Activated naive CD4-positive, alpha-beta T cell treated with anti-CD3 and anti-CD28 coated beads, Interleukin-2, amount 50 U/mL, for 72 hours (primary cell): ENCODE data around the gene ZNF304. TPM values are rescaled to one million over a fixed set of nuclear protein-coding genes. Genes with fewer than 3 reads are reported as not detected.

Experiments
- ATAC-seq, 2 donors: fragments of 150-1000 bp; cut with Tn5 transposase; 2 replicates each; pipeline ENCODE4 v1.10.0; 2021; ENCODE audit warnings: mild to moderate bottlenecking in 2 of 2, moderate library complexity in 2 of 2
- DNase-seq, 2 donors: peaks; one replicate each; pipeline ENCODE4 v3.0.0; 2021 to 2022; ENCODE audit warnings: low spot score in 2 of 2
- H3K27ac Mint-ChIP-seq, 2 donors: one replicate each; pipeline ENCODE4 v1.8.0; 2022; ENCODE audit warnings: mild to moderate bottlenecking in 2 of 2, mixed read lengths in 2 of 2
- H3K36me3 Mint-ChIP-seq, 2 donors: one replicate each; pipeline ENCODE4 v1.8.0; 2022; ENCODE audit warnings: mixed read lengths in 2 of 2
- H3K9me3 Mint-ChIP-seq, 2 donors: one replicate each; pipeline ENCODE4 v1.8.0; 2022; ENCODE audit warnings: mixed read lengths in 2 of 2
- total RNA-seq, 2 donors: library from RNA; stranded (reverse); gene quantifications; one replicate each; pipeline ENCODE4 v1.2.3, GENCODE V29; 2022

Gene ZNF304
- total RNA-seq, 2 donors from 2014 or later, result 3.5 to 6.5 TPM

DNA sequence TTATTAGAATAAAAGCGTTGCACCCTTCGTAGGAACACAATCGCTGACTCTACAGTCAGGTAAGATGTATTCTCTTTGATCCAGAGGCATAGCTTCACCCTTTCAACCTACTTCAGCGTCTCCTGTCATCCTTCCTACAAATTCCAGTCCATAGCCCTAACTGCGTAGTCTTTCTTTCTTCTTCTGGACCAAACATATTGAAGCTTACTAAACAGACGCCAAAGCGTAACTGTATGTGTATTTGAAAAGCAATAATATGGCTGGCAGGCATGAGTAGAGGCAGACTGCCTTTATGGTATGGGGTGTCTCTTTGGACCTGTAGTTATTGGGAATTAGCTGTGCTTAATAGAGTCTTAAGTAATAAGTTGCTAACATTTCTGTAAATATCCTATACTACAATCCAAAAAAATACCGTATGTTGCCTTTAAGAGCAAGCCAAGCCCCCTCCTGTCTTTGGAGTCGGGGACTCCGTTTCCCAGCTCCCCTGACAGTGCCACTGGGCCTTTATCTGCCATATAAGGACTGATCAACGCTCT lies 38.2 kb downstream of the ZNF304 start:
- Mint-ChIP-seq H3K36me3 (peaks cover 38 to 73% of the 10 kb centered on the region in 2 donors), H3K9me3 (peaks cover 10 to 32% of the 10 kb centered on the region in 2 donors), H3K27ac (peak overlapping the region; percentile 95 to 96)
- DNase-seq, result no peak
- ATAC-seq, result no peak

DNA sequence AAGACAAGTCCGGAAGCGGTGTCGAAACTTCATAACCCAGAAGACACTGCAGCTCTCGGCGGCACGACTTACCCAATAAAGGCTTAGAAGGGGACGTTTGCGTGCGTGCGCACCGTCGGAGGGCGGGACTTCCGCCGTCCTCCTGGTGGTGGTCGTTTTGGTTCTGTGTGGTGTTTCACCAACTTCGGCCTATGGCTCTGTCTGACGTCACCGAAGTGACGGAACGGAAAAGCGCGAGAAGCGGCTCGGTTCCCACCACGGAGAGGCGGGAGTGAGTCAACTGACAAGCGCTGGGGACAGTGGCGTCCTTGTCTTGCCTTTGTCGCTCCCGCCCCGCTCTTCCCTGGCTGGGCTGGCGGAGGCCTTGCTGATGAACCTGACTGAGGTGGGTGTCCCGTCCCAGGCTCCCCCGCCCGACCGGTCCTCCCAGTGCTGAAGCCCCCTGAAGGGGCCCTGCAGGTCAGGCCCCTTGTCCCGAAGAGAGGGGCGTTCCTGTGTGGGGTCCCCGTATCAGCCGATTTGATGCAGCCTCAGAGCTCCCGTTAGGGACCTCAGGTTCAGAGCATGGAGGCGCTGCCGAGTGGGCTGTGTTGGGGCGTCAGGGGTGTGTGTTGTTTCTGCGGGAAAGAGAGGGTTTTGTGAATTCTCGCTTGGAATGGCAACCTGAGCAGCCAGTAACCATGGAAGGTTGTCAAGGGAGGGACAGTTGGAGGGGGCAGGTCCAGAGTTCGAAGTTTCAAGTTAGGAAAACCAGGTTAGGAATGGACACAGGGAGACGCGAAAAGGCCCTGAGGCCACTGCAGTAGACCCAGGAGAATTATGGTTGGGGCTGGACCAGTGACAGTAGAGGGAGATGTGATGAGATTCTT lies 38.9 kb downstream of the ZNF304 start, which contains the start of gene ZNF548:
Gene ZNF548, plus strand, starts transcription at position 125 of the 869 bp plus-strand sequence. Its CDS starts 246 bp downstream, at position 371.
- peak; percentile 98 to 99 for ATAC-seq
- DNase-seq, result peak; percentile 92 to 94
- Mint-ChIP-seq H3K27ac (peak within 1 kb of the TSS; percentile 95 to 96), H3K9me3 (peaks cover 13 to 39% of the 10 kb centered on the region in 2 donors), H3K36me3 (peaks cover 45 to 80% of the 10 kb centered on the region in 2 donors)

DNA sequence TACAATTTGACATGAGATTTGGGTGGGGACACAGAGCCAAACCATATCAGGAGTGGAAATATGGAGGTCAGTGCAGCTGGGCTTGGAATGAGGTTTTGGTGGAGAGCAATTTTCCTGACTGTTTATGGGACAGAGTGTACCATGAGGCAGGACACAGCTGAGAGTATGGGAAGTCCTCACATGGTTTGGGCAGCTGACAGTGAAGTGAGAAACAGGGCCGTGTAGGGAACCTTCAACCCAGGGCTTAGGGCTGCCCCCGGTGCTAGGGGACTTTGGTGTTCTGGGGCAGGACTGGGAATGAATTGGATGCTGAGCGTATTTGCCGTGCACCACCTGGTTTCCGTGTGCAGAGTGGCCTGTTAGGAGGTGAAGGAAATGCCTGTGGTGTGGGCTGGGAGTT lies 44.6 kb downstream of the ZNF304 start:
- H3K9me3 Mint-ChIP-seq, result peaks cover 50 to 66% of the 10 kb centered on the region in 2 donors
- ATAC-seq (no peak), DNase-seq (no peak)
- peak overlapping the region in 1 of 2 donors; percentile 66 for H3K27ac Mint-ChIP-seq
- H3K36me3 Mint-ChIP-seq, result peaks cover 75 to 96% of the 10 kb centered on the region in 2 donors

DNA sequence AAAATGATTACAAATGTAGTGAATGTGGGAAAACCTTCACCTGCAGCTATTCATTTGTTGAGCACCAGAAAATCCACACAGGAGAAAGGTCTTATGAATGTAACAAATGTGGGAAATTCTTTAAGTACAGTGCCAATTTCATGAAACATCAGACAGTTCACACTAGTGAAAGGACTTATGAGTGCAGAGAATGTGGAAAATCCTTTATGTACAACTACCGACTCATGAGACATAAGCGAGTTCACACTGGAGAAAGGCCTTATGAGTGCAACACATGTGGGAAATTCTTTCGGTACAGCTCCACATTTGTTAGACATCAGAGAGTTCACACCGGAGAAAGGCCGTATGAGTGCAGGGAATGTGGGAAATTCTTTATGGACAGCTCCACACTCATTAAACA lies 47.8 kb downstream of the ZNF304 start:
- ATAC-seq, result no peak
- no peak for DNase-seq
- Mint-ChIP-seq H3K27ac (no peak overlapping the region), H3K9me3 (peaks cover 53 to 71% of the 10 kb centered on the region in 2 donors), H3K36me3 (peaks cover 77 to 87% of the 10 kb centered on the region in 2 donors)

DNA sequence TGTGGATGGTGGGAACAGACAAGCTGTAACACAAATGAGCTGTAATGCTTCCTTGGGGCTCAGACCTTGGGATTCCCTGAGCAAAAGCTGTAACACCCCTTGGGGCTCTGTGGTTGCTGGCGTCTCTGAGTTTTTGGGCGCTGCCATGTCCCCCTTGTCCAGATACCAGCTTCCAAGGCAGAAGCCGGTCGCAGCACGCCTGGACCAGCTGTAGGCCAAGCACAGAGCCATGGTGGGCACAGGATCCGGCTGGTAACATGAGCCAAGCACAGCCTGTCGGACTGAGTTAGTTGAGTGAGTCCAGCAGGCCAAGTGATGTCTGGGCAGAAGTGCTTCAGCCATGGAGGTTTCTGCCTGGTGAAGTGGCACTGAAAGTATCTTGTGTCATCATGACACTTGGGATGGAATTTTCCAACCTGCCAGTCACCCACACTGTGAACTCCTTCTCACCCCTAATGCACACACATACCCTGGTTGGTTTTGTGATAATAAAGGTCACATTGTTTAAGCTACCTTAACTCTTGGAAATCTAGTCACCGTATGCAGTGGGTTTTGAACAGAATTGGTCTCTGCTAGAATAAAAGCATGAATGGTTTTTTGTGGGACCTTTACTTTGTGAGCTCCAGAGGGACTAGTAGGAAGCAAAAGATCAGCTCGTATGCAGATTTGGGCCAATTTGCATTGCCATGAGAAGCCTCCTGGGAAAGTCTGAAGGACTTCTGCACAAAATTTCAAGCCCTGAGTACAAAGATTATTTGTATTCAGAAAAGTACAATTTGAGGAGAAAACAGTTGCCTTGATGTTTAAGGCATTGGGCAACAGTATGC lies 52.9 kb downstream of the ZNF304 start:
- H3K36me3 Mint-ChIP-seq, result peaks cover 26 to 36% of the 10 kb centered on the region in 2 donors
- ATAC-seq (no peak), DNase-seq (no peak)
- no peak overlapping the region for H3K27ac Mint-ChIP-seq
- H3K9me3 Mint-ChIP-seq, result peaks cover 10 to 22% of the 10 kb centered on the region in 2 donors

DNA sequence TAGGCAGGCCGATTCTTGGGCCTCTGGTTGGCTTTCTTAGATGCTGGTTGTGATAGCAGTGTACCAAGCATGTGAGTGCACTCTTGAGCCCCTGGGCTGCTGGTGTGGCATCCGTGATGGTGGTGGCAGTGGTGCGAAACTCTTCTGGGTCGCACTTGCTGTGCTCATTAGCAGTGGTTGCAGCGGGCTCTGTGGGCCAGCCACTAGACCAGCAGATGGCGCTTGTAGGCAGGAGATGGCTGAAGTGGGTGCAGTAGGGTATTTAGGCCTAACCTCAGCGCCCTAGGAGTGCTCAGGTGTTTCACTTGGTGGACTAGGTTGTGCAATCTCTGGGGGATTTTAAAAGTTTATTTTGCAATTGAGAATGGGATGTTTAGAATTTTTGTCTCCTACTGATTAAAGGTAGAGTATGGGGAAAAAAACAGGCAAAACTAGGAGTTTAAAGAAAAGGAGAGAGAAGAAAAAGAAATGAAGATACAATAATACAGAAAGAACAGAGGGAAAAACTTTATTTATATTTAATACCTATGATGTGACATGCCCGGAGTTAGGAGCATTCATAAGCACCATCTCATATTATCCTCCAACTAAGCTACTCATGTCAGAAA lies 55.5 kb downstream of the ZNF304 start:
- Mint-ChIP-seq H3K9me3 (peaks cover 0 to 8% of the 10 kb centered on the region in 2 donors), H3K27ac (no peak overlapping the region), H3K36me3 (peaks cover 16 to 21% of the 10 kb centered on the region in 2 donors)
- ATAC-seq (peak; percentile 44 to 55), DNase-seq (peak; percentile 63 to 68)

Other genes with a start within 250 kb of the ZNF304 start
- gene USP29, start 231.3 kb upstream of the ZNF304 start, total RNA-seq, result not detected
- gene ZIM3, start 206.1 kb upstream of the ZNF304 start, total RNA-seq, result not detected
- not detected for gene DUXA, start 183.8 kb upstream of the ZNF304 start, total RNA-seq
- 10 to 100 TPM; 23.0 to 27.6 TPM for gene ZNF264, start 159.8 kb upstream of the ZNF304 start, total RNA-seq
- gene AURKC, start 120.2 kb upstream of the ZNF304 start, total RNA-seq, result 1 to 10 TPM; 1.2 to 1.4 TPM
- 10 to 100 TPM in 1 of 2 donors, 1 to 10 TPM in 1; 8.9 to 21.5 TPM for gene ZNF805, start 110.6 kb upstream of the ZNF304 start, total RNA-seq
- 10 to 100 TPM; 66.0 to 80.4 TPM for gene ZNF460, start 70.8 kb upstream of the ZNF304 start, total RNA-seq
- gene ZNF543, start 30.8 kb upstream of the ZNF304 start, total RNA-seq, result 1 to 10 TPM; 3.4 to 7.0 TPM
- 1 to 10 TPM; 3.8 to 5.9 TPM for gene TRAPPC2B, start 12.3 kb downstream of the ZNF304 start, total RNA-seq
- 1 to 10 TPM in 1 of 2 donors, under 1 TPM in 1; 0.61 to 2.7 TPM for gene ZNF547, start 12.3 kb downstream of the ZNF304 start, total RNA-seq
- 10 to 100 TPM; 22.8 to 31.5 TPM for gene ZNF548, start 38.6 kb downstream of the ZNF304 start, total RNA-seq
- gene ZNF17, start 59.9 kb downstream of the ZNF304 start, total RNA-seq, result 1 to 10 TPM; 8.0 to 9.1 TPM
- gene ZNF749, start 84.1 kb downstream of the ZNF304 start, total RNA-seq, result 10 to 100 TPM; 11.8 to 15.9 TPM
- gene VN1R1, start 105.9 kb downstream of the ZNF304 start, total RNA-seq, result under 1 TPM; 0.14 to 0.36 TPM
- 1 to 10 TPM; 4.1 to 7.8 TPM for gene ZNF772, start 126.3 kb downstream of the ZNF304 start, total RNA-seq
- 1 to 10 TPM; 3.7 to 6.8 TPM for gene ZNF419, start 136.5 kb downstream of the ZNF304 start, total RNA-seq
- gene ZNF773, start 148.7 kb downstream of the ZNF304 start, total RNA-seq, result 1 to 10 TPM; 4.2 to 7.0 TPM
- 1 to 10 TPM; 3.7 to 3.9 TPM for gene ZNF549, start 176.1 kb downstream of the ZNF304 start, total RNA-seq
- gene ZNF550, start 208.6 kb downstream of the ZNF304 start, total RNA-seq, result 10 to 100 TPM in 1 of 2 donors, 1 to 10 TPM in 1; 6.4 to 14.4 TPM
- 1 to 10 TPM; 2.0 to 2.5 TPM for gene ZNF416, start 227.6 kb downstream of the ZNF304 start, total RNA-seq
- 1 to 10 TPM; 2.4 to 5.6 TPM for gene ZIK1, start 232.9 kb downstream of the ZNF304 start, total RNA-seq
- gene ZNF530, start 248.6 kb downstream of the ZNF304 start, total RNA-seq, result 1 to 10 TPM; 3.9 to 5.4 TPM